Measurements from ENCODE around the gene PIK3AP1.
"Not testable (repeated sequence)": the region's sequence is repeated elsewhere in the genome, so short reads cannot be mapped to it uniquely, and the experiment has no call there.

Gene PIK3AP1

DNA sequence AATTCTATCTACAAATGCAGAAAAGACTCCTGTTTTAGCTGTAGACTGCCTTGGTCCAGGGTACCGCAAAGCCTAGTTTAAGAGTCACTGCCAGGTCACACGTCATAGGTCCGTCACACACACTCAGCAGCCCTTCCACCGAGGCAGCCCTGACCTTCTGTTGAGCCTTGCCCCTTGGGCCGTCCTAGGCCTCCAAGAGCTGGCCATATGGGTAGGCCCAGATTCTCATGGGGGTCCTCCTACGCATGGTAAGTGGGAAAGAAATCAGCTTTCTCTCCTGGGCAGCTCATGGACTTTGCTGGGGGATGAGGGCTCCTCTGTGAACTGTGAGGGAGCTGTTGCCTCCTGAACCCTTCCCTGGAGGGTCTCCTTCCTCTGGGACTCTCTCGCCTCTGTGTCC is 19.8 kb upstream of the PIK3AP1 start:
- Histone ChIP-seq H3K36me3 (no peaks in the 10 kb centered on the region), H3K27me3 (ENCODE audit: insufficient read depth, low read depth, severe bottlenecking) (no peaks in the 10 kb centered on the region), H3K4me3 (ENCODE audit: low read depth, low read length) (no peak overlapping the region), H3K9me3 (ENCODE audit: severe bottlenecking) (no peaks in the 10 kb centered on the region), H3K27ac (no peak overlapping the region)
- DNase-seq, result no peak
- no peak for TF ChIP-seq CTCF (IDR thresholded peaks at IDR 0.05; ENCODE audit: low read depth, low read length)

DNA sequence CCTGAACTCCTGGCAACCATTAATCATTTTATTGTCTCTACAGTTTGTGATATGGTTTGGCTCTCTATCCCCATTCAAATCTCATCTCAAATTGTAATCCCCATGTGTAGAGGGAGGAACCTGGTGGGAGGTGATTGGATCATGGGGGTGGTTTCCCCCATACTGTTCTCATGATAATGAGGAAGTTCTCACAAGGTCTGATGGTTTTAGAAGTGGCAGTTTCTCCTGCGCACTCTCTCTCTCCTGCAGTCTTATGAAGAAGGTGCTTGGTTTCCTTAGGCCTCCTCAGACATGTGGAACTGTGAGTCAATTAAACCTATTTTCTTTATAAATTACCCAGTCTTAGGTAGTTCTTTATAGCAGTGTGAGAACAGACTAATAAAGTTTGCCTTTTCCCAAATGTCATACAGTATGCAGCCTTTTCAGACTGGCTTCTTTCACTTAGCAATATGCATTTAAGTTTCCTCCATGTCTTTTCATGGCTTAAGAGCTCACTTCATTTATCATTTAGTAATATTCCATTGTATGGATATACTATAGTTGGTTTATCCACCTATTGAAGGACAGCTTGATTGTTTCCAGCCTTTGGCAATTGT is 17.1 kb upstream of the PIK3AP1 start:
- H3K27ac ChIP-seq; H3K27me3 ChIP-seq (ENCODE audit: insufficient read depth, low read depth, severe bottlenecking); DNase-seq; H3K9me3 ChIP-seq (ENCODE audit: severe bottlenecking); H3K36me3 ChIP-seq; H3K4me3 ChIP-seq (ENCODE audit: low read depth, low read length): not testable (repeated sequence)

GRCh38 chr10:96724621-96725020 is 4.3 kb upstream of the PIK3AP1 start:
- Histone ChIP-seq H3K4me3 (ENCODE audit: low read depth, low read length) (no peak overlapping the region), H3K27me3 (ENCODE audit: insufficient read depth, low read depth, severe bottlenecking) (no peaks in the 10 kb centered on the region), H3K27ac (no peak overlapping the region), H3K9me3 (ENCODE audit: severe bottlenecking) (no peaks in the 10 kb centered on the region), H3K36me3 (no peaks in the 10 kb centered on the region)
- DNase-seq, result no peak
- TF ChIP-seq CTCF (IDR thresholded peaks at IDR 0.05; ENCODE audit: low read depth, low read length), result no peak

DNA sequence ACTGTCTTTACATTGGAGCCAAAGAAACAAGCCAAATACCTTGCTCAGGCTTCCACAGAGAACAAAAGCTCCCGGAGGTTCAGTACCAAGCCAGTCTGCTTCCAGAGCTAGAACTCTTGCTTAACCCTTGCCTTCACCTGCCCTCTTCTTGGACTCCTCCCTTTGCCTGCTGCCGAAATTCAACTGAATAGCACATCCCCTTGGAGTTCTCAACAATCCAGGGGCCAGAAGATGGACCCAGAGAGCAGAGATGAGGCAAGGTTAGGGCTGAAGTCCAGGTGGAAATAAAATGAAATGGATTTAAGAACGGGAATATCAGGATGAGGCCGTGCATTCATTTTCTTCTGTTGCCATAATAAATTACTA is 876 bp upstream of the PIK3AP1 start:
- H3K4me3 ChIP-seq (ENCODE audit: low read depth, low read length), result peak overlapping the region; percentile 73
- no peak for TF ChIP-seq CTCF (IDR thresholded peaks at IDR 0.05; ENCODE audit: low read depth, low read length)
- H3K27me3 ChIP-seq (ENCODE audit: insufficient read depth, low read depth, severe bottlenecking), result no peaks in the 10 kb centered on the region
- no peaks in the 10 kb centered on the region for H3K9me3 ChIP-seq (ENCODE audit: severe bottlenecking)
- H3K27ac ChIP-seq, result peak overlapping the region; percentile 83
- peak; percentile 15 for DNase-seq
- no peaks in the 10 kb centered on the region for H3K36me3 ChIP-seq

- Histone ChIP-seq H3K27me3 (ENCODE audit: insufficient read depth, low read depth, severe bottlenecking) (no peaks in the 10 kb centered on the region), H3K27ac (peak overlapping the region; percentile 83; the same call in 1 of the 2 replicates), H3K36me3 (no peaks in the 10 kb centered on the region), H3K9me3 (ENCODE audit: severe bottlenecking) (no peaks in the 10 kb centered on the region), H3K4me3 (ENCODE audit: low read depth, low read length) (peak overlapping the region; percentile 73)
- peak; percentile 45 for DNase-seq
- TF ChIP-seq CTCF (IDR thresholded peaks at IDR 0.05; ENCODE audit: low read depth, low read length), result peak; percentile 40
Measured at GRCh38 chr10:96719850-96720421, 378 bp downstream of the PIK3AP1 start.

- no peak for TF ChIP-seq CTCF (IDR thresholded peaks at IDR 0.05; ENCODE audit: low read depth, low read length)
- Histone ChIP-seq H3K27ac (no peak overlapping the region), H3K36me3 (no peaks in the 10 kb centered on the region), H3K9me3 (ENCODE audit: severe bottlenecking) (no peaks in the 10 kb centered on the region), H3K27me3 (ENCODE audit: insufficient read depth, low read depth, severe bottlenecking) (no peaks in the 10 kb centered on the region), H3K4me3 (ENCODE audit: low read depth, low read length) (no peak overlapping the region)
- no peak for DNase-seq
Measured at GRCh38 chr10:96719200-96719599, 1.1 kb downstream of the PIK3AP1 start.

Measured in WERI-Rb-1 (cell line).